H4 (cell line): ENCODE results near the gene TNFAIP8L1. TPM values are rescaled to one million over a fixed set of nuclear protein-coding genes. Genes with fewer than 3 reads are reported as not detected.
A peak's percentile ranks its signal among the peaks of the same experiment; 100 is the strongest.
"Not testable (repeated sequence)": the region's sequence is repeated elsewhere in the genome, so short reads cannot be mapped to it uniquely, and the experiment has no call there.

Experiments used
- DNase-seq: peaks from one replicate; pipeline ENCODE4 v3.0.0-alpha.2; 2015; ENCODE audit warnings: low spot score
- total RNA-seq: library from RNA; depleted of rRNA; stranded (reverse); fragments of >200 nt; shearing (Covaris generic); gene quantifications from 2 replicates; pipeline ENCODE4 v1.2.3, GENCODE V29; 2014

The TNFAIP8L1 gene
- total RNA-seq, 1 experiment from 2014 or later = 2.7 TPM

DNA sequence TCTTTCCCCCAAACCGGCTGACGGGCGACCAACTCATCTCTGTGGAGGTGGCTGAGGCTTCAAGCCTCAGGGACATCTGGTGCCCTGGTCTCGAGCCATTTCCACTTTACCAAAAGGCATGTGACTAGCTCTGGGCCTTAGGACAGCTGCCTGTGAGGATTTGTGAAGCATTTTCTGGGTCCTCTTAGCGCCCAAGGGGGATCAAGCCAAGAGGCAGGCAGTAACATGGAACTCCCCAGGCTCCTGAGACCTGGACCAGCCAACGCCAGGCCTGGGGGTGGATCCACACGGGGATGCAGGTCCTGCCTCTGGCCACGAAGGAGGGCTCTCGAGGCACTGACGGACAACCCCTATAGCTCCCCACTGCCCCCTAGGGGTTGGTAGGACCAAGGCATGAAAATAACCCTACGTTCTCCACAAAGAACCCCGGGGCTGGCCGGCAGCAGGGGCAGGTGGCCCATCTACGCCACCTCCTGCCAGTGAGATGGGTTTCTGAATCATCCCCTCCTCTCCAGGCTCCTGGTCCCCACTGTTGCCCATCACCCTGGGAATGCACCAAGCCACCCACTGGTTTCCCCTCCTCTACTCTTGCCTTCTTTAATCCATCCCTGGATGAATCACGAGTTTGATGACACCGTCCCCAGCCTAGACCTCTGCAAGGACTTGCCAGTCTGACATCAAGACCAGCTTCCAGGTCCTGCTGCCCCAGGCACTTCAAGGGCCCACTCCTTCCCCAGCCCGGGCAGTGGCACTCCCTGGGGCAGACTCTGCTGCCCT is 37.8 kb downstream of the TNFAIP8L1 start:
- peak; percentile 45 for DNase-seq

DNA sequence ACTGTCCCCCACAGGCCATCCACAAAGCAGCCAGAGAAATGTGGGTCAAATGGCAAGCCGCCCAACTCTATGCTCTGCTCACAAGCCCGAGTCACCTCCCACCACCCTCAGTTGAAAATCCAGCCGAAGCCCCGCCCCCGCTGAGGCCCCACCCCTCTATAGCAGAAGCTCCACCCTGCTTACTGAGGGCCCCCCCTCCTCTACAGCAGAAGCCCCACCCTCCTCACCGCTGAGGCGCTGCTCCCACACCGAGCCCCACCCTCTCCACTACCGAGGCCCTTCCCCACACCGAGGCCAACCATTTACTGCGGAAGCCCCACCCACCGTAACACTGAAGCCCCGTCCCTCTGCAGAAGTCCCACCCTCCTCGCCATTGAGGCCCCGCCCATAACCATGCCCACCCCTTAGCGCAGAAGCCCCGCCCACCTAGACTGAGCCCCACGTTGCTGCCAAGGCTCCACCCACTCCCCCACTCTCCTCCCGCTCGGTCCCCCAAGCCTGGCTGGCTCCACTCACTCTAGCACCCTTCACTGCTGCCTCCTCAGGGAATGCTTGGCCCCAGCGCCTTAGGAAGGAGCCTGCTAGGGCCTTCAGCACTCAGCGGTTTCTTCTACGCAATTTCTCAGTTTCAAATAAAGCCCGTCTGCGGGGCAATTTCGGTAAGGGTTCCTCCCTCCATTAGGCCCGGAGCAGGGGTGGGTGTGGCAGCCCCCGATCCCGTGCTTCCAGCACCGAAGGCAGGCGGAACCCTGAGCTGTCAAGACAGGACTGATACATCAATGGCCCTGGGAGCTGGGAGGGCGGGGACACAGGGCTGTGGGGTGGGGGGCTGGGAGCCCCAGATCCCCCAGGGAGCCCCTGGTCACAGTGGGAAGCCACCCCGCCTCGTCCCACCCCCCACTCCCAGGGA is 39.8 kb downstream of the TNFAIP8L1 start:
- no peak for DNase-seq

DNA sequence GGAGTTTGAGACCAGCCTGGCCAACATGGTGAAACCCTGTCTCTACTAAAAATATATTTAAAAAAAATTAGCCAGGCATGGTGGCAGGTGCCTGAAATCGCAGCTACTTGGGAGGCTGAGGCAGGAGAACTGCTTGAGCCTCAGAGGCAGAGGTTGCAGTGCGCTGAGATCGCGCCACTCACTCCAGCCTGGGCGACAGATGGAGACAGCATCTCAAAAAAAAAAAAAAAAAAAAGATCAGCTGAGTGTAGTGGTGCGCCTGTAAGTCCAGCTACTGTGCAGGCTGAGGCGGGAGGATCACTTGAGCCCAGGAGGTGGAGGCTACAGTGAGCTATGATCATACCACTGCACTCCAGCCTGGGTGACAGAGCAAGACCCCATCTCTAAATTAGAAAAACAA is 40.7 kb downstream of the TNFAIP8L1 start:
- not testable (repeated sequence) for DNase-seq

DNA sequence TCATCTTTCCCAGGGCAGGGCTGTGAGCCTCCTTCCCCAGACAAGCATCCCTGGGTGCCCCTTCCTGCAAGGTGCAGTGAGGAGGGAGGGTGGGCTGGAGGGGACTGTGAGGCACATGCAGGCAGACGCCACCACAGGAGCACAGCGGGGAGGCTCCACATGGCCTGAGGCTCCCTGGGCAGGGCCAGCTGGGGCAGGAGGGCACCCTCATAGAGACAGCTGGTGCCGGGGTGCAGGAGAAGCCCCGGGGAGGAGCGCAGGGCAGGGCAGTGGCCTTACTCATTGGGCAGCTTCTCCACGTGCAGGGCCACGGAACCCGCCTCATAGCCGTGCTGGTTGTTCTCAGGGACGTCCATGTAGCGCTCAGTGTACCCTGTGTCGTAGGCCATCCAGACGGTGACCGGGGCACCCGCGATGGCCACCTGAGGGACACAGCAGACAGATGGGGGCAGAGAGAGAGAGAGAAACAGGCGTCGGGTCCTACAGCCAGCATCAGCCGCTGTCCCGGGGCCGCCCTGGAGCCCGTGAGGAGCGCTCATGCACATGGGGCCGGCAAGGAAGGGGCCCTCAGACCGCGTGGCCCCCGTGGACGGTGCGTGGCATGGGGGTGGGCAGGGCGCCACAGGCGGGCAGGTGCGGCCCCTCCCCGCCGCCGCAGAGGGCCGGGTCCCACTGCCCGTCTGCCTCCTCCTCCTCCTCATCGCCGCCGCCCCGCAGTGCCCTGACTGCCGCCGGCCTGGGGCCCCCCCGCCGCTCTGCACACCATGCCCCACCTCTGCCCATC is 43.3 kb downstream of the TNFAIP8L1 start:
- no peak for DNase-seq

DNA sequence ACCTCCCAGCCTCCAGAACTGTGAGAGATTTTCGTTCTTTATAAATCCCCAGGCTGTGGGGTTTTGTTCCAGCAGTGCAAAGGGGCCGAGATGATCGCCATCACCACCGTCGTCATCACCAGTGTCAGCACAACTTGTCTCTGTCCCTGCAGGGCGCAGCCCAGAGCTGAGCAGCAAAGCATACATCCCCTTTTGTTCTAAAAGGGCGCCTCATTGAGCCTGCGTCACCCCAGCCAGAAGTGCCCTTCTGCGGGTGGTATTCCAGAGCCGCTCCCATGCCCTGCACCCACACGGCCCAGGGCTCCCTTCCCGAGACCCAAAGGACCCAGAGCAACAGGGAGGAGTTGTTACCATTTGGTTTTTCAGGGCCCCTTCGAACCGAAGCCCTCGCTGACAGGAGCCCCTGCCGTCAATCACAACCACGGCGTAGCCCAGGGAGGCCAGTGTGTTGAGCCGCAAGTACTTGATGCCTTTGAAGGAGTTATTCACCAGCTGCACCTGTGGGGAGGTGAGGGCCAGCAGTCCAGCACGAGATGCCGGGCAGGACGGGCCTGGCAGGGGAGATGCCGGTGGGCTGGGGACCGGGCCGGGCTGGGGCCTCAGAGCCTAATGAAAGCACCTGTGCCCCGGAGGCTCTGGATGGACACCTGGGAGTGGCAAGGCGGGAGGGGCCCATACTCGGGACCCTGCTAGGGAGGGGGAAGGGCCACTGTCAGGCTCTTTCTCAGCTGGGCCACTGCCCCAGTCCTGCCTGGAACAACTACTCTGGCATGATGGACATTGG is 45.2 kb downstream of the TNFAIP8L1 start:
- DNase-seq = no peak

DNA sequence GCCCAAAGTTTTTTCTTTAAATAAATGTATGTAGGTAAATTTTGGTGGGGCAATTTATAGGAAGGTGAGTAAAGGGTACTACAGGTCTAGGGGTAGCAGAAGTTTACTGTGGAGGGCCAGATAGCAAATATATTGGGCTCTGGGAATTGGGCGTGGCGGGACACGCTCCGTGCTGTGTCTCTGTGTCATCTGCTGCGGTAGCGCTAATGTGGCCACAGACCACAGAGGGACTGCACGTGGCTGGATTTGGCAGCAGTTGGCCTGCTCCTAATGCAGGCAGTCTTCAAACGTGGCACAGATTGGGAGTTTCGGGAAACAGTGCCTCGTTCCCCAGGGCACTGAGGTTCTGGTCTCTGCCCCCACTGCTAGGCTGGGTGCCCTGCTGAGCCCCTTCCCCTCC is 47.4 kb downstream of the TNFAIP8L1 start:
- DNase-seq = no peak

DNA sequence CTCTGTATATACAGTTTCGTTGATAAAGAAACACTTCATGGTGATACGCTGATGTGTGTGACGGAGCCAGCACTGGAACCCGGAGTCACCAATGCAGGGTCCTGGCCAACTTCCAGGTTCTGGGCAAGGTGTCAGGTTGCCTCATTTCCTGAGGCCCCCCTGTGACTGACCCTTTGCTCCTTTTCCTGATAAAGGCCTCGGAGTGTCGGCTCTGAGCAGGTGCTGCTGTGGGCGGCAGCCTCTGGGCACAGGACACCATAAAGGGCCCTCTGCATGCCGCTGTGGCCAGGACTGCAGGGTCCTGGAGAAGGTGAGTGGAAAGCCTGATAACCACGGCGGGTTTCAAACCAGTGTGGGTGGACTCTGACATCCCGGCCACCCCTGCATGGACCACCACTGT is 48.1 kb downstream of the TNFAIP8L1 start:
- DNase-seq = no peak

DNA sequence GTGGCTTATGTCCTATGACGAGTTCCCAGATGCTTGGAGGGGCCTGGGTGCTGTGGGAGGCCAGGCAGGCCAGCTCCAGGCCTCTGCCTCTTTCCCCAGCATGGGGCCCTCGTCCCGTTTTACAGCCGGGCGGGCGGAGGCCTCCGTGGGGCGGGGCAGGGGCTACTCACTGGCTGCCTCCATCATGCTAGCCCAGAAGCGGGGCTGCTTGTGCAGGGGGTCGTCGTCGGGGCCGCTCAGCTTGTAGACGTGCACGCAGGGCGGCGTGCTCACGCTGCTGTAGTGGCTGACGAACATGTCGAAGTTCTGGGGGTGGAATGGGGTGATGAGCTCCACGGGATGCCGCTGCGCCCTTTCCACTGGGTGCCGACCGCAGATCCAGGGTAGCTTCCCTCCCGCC is 49.3 kb downstream of the TNFAIP8L1 start:
- no peak for DNase-seq

DNA sequence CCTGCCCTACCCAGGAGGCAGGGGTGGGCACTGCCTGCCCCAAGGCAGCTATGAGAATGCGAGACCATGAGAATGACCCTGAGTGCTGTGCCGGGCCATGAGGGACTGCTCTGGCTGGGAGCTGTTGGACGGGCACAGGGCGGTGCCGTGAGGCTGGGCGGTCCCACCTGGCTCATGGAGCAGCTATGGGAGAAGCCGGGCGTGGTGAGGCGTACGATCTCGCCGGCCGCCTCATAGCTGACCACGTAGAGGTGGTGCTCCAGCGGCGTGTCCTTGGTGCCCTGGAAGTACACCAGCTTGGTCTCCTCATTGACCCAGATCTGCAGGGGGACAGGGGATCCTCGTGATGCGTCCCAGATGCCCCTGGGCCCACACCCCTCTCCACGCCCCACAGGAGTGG is 50.1 kb downstream of the TNFAIP8L1 start:
- DNase-seq = no peak

DNA sequence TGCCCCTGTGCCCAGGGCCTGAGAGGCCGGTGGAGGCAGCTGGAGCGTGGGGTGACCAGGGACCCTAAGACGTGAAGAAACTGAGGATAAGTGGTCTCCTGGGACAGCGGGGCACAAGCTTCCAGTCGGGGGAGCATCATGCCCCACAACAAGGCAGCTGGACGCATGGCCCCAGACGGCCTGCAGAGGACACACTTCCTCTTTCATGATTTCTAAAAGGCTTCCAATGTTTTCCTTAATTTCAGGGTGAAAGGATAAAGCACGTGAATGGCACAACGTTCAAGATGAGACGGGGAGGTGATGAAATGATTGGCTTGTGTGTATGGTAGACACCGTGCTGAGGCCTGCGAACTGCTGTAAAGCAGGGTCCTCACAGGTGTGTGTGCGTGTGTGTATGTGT is 51.0 kb downstream of the TNFAIP8L1 start:
- DNase-seq = no peak

DNA sequence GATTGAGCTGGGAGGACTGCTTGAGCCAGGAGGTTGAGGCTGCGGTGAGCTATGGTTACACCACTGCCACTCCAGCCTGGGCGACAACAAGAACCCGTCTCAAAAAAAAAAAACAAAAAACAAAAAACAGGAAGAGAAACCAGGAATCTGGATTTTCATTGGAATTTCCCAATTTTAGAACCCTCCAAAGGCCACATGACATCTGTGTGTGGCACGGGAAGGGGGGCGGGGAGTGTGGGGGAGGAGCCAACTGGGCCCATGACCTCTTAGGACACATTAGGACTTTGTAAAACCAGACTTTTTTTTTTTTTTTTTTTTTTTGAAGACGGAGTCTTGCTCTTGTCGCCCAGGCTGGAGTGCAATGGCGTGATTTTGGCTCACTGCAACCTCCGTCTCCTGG is 52.1 kb downstream of the TNFAIP8L1 start:
- no peak for DNase-seq

DNA sequence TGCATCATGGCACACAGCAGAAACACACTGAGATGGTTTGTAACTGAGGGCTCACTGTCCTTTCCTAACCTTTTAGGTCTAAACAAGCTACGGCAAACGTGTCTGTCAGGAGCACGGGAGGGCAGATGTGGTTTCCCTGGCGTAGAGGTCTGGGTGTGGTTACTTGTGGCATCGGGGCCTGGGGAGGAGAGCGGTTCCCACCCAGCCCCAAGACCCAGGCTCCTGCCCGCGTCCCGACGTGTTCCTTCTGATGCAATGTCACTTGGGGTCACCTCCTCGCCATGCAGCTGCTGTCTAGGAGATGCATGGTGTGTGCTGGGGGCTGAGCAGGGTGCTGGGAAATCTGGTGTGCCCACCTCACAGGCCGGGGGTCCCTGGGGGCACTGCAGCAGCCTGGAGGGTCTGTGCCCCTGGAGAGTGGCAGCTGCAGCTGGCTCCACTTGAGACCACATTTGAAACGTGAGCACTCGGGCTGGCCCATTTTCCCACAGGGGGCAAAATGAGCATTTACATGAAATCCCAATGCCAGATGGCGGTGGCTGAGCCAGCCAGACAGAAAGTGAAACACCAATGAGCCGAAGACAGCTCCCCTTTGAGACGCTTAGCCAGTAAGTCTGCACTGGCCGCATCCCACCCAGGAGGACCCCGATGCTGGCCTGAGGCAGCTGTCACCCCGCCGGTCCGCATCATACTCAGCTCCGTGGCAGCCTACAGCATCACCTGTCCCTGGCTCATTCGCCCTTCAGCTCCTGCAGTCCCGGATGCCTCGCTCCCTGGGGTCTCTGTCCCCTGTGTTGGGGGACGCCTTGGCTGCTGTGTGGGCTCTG is 53.1 kb downstream of the TNFAIP8L1 start:
- no peak for DNase-seq

DNA sequence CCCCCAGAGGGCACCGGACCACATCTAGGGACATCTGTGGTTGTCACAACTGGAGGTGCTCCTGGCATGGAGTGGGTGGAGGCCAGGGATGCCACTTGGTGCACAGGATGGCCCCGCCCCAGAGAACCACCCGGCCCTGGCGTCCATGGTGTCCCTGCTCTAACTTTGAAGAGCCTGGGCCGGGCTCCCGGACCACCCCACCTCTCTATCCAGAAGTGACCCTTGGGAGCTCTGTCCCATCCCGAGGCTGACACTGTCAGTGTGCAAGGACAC is 53.7 kb downstream of the TNFAIP8L1 start:
- DNase-seq = no peak

DNA sequence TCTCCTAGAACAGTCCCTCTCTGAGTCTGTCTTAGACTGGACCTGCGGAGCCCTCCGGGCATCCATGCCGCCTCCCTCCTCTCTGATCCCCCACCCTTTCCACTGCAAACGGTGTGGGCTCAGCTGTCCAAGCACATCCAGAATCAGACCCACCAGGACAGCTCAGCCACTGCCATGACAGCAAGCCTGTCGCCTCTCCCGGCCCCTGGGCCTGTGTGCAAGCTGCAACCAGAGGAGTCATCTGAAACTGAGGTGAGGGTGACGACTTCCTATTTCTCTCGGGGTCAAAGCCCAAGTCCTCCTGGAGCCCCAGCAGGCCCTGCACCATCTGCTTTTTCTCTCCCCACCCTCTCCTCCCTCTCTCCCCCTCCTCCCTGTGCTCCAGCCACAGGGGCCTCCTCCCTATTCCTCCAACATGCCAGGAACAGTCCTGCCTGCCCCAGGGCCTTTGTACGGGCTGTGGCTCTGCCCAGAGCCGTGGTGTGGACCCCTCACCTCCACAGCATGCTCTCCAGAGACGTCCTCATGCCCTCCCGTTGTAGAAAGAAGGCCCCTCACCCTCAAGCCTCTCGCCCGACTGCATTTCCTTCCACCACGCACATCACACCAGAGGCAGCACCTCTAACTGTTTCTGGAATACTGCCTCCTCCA is 54.3 kb downstream of the TNFAIP8L1 start:
- DNase-seq = no peak

DNA sequence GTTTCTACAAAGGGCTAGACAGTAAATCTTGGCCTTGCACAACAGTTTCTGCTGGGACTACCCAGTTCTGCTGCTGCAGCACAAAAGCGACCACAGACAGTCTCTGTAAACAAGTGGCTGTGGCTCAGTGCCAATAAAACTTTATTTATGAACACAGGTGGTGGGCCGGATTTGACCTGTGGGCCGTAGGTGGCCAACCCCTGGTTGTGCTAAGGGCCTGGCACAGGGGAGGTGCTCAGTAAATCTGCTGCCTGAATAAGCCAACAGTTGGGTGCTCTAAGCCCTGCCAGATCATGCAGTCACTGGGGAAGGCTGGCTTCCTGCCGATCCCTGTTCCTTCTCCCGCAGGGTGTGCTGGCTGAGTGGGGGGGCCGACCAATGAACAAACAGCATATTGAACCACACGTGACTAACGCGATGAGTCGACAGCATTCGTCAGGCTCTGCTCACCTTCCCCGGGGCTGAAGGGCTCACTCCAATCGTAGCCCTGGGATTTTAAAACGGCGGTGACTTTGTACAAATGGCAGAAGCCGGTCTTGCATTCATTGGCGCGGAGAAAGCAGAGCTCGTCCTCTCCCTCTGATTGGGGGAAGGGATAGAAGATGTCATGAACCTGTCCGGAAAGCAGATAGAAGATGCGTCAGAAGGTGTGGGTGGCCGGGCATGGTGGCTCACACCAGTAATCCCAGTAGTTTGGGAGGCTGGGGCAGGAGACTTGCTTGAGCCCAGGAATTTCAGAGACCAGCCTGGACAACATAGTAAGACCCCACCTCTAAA is 55.1 kb downstream of the TNFAIP8L1 start:
- peak; percentile 98 for DNase-seq

DNA sequence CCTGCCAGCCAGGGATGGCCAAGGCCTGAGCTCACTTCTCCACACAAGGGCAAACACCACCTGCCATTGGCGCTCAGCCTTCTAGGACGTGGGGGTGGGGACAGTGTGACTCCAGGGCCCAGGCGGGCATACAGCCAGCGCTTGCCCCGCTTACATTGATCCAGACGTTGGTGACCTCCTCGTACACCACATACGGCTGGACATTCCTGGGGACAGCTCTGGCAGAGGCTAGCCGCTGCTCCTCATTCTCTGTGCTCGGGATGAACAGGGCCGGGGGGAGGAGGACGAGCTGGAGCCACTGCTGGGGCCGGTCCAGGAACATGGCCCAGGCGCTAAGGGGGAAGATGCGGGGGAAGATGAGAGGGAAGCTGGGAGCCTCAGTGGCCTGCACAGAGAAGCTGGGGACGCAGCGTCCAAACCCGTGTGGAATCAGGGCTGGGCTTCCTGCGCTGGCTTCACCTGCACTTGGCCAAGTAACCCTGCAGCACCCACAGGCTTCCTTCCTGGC is 56.0 kb downstream of the TNFAIP8L1 start:
- DNase-seq = no peak

DNA sequence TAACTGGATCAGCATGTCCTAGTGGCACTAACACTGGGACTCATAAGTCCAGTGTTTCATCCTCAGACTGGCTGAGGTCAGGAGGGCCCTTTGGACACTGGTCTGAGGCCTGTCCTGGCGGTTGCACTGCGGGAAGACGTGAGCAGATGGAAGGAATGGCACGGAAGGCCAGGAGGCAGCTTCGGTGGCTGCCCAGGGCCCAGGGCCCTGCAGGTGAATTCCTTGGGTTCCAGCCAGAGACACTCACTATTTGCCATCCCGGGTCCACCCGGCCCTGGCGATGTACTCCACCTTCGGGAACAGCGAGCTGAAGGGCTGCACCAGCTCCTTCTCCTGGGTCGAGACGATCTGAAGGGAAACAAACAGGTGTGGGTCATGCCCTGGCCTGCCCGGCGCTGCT is 58.0 kb downstream of the TNFAIP8L1 start:
- DNase-seq = no peak

DNA sequence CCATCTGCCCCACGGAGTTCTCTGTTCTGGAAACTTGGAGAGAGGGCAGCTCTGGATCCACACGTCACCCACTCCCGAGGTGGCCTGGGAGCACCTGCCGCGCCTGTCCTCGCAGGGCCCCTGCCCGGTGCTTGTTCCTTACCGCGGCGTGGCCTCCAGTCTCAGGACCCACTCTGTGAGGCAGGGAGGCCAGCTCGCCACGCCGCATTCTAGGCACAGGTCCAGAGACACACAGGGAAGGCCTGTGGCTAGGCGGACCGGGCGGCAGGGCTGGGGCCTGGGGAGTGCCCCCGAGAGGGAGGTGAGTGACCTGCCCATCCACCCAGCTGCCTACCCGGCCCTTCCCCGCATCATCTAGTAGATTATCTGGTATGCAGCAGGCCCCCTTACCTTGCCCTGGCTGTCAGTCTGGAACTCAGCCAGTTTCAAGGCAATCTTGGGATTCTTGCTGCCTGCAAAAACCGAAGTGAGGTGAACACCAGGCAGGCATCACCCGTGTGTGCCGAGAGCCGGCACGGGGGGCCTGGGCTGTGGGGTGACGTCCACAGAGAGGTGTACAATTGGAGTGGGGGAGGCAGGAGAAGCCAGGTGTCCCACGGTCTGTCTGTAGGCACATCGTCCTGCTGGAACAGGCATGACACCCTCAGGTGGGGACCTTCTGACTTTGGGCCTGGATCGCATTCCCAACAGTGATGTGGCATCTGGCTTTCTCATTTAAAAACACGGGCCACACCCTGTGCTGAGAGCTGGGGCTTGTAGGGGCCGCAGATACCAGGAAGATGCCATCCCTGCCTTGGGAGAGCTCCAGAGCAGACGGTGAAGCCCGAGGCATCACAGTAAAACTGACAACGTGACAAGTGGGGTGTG is 60.7 kb downstream of the TNFAIP8L1 start:
- no peak for DNase-seq

DNA sequence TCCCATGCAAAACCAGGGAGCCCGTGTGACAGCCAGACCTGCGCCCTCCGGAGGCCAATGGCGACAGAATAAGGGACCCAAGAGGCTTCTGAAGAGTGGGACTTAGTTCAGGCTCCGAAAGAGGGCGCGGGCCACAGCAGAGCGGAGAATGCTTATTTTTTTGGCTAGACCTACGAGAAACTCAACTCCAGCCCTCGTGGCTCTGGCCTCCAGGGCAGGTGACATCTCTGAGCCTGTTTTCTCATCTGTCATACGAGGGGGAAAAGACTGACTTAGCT is 61.3 kb downstream of the TNFAIP8L1 start:
- no peak for DNase-seq
